Measurements from ENCODE around the gene TGFBI.

GRCh38 chr5:136056771-136057335, 28.1 kb downstream of the TGFBI start:
- TF ChIP-seq CTCF (IDR thresholded peaks at IDR 0.05; ENCODE audit: low read length) (no peak), EZH2 (IDR thresholded peaks at IDR 0.05; ENCODE audit: borderline replicate concordance, low read length) (no peak)

All from OCI-LY1 (cell line).